Testis (tissue), 2 donors: Measurements from ENCODE around the gene ATP4B.

Experiments used
- POLR2A ChIP-seq: fragments of 450-650 bp; IDR thresholded peaks from one replicate; pipeline ENCODE4 v1.6.1; 2017; ENCODE audit warnings: antibody characterized with exemption, mild to moderate bottlenecking, moderate library complexity
- TF ChIP-seq, protein P1 (sequence below), 3 experiments: fragments of 450-650 bp in 2 of 3; fragments of 200-600 bp in 1 of 3; sonication (generic) in 1 of 3; IDR thresholded peaks; one replicate each; pipeline ENCODE4 v1.5.1; 2016 to 2019; ENCODE audit warnings: antibody characterized with exemption in 3 of 3, mild to moderate bottlenecking in 2 of 3, moderate library complexity in 1 of 3

DNA sequence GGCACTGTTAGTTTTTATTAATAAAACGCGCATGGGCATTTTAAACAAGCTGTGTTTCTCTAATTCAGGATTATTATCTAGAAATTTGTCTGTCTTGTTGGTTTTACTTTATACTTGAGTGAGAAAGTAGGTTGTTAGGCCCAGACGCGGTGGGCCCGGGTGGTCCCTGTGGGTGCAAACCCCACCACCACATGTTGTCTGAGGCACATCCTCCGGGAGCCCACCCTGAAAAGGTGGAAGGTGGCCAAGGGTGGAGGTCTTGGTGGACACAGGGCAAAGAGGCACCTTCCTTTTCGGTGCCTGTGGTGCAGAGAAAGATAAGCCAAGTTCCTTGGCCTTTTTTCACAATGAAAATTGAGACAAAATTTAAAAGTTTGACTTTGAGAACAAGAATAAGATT lies 16.6 kb downstream of the ATP4B start:
- no peak for TF ChIP-seq POLR2A
- TF ChIP-seq, protein P1, sequence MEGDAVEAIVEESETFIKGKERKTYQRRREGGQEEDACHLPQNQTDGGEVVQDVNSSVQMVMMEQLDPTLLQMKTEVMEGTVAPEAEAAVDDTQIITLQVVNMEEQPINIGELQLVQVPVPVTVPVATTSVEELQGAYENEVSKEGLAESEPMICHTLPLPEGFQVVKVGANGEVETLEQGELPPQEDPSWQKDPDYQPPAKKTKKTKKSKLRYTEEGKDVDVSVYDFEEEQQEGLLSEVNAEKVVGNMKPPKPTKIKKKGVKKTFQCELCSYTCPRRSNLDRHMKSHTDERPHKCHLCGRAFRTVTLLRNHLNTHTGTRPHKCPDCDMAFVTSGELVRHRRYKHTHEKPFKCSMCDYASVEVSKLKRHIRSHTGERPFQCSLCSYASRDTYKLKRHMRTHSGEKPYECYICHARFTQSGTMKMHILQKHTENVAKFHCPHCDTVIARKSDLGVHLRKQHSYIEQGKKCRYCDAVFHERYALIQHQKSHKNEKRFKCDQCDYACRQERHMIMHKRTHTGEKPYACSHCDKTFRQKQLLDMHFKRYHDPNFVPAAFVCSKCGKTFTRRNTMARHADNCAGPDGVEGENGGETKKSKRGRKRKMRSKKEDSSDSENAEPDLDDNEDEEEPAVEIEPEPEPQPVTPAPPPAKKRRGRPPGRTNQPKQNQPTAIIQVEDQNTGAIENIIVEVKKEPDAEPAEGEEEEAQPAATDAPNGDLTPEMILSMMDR (IDR thresholded peaks at IDR 0.05), result no peak
